ENCODE results near the gene EEPD1. TPM values are rescaled to one million over a fixed set of nuclear protein-coding genes. Genes with fewer than 3 reads are reported as not detected.

Gene EEPD1
- total and polyA plus RNA-seq, 4 donors = 2.3 to 12.3 (median 7.1) TPM

DNA sequence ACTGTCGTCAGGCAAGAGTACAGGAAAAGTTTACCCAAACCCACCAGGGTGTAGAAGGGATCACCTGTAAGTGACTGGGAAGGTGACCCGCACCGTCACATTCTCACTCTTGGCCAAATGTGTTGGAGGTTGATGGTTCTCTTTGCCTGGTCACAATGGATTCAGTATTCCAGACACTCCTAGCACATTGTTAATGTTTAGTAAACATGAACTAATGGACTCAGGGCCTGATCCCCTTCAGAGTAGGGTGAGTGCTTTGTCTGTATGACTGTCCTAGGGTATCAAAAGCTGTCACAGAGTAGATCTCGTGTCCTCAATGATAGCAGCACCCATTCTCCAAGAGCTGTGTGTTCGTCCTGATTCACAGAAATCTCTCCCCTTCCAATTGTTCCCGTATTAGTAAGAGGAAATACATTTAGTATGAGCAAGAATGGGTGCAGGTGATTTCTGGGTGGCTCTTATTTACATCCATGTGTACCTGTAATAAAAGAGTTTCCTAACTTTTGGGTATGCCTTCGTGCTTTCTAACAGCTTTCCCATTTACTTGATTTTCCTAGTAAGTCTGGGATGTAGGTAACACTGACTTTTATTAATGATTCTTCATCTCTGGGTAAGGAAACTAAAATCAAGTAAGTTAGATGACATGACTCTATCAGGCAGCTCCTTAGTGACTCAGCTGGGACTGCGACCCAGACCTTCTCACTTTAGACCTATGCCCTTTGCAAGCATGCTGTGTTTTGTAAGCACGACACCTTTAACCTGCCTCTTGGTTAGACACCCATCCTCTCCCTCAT lies 4.7 kb downstream of the EEPD1 start:
- 62% methylated on average over 9 of the region's 9 CpGs for WGBS
- Histone ChIP-seq H3K27ac (ENCODE audit: low read depth in 1 of 2, low read length in 2 of 2) (peak overlapping the region; percentile 52), H3K9ac (ENCODE audit: low read depth in 1 of 2, low read length in 2 of 2) (no peak overlapping the region), H3K27me3 (ENCODE audit: control insufficient read depth in 4 of 4, insufficient read depth in 4 of 4, low read length in 3 of 4) (no peaks in the 10 kb centered on the region), H3K36me3 (ENCODE audit: control insufficient read depth in 4 of 4, insufficient read depth in 3 of 4, low read depth in 1 of 4, low read length in 3 of 4) (no peaks in the 10 kb centered on the region), H3K4me1 (ENCODE audit: control insufficient read depth in 4 of 4, insufficient read depth in 4 of 4, low read length in 3 of 4) (peaks cover 14 to 67% (median 43%) of the 10 kb centered on the region in 4 donors), H3K4me3 (ENCODE audit: low read depth in 1 of 3, low read length in 3 of 3) (peak overlapping the region in 1 of 3 donors; percentile 16), H3K9me3 (ENCODE audit: control insufficient read depth in 4 of 4, low read length in 3 of 4) (no peaks in the 10 kb centered on the region)
- no peak for DNase-seq (ENCODE audit: low spot score)
- TF ChIP-seq JUND (IDR thresholded peaks at IDR 0.05) (peak; percentile 27 to 81), NR2F2 (IDR thresholded peaks at IDR 0.05) (peak; percentile 67), YY1 (IDR thresholded peaks at IDR 0.05) (peak; percentile 40), RXRA (IDR thresholded peaks at IDR 0.05) (peak; percentile 66 to 92), FOXA2 (IDR thresholded peaks at IDR 0.05) (no peak), HNF4G (IDR thresholded peaks at IDR 0.05) (peak; percentile 77), RAD21 (IDR thresholded peaks at IDR 0.05) (no peak), SP1 (IDR thresholded peaks at IDR 0.05) (peak; percentile 3), HNF4A (conservative IDR thresholded peaks at IDR 0.05) (peak; percentile 92 to 98), GABPA (IDR thresholded peaks at IDR 0.05 in 1 of 2, conservative IDR thresholded peaks at IDR 0.05 in 1 of 2) (no peak), EGR1 (IDR thresholded peaks at IDR 0.05; ENCODE audit: low read depth in 2 of 2) (no peak), TAF1 (conservative IDR thresholded peaks at IDR 0.05) (no peak), FOXA1 (IDR thresholded peaks at IDR 0.05) (no peak)
- TF ChIP-seq, protein P1, sequence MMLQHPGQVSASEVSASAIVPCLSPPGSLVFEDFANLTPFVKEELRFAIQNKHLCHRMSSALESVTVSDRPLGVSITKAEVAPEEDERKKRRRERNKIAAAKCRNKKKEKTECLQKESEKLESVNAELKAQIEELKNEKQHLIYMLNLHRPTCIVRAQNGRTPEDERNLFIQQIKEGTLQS (IDR thresholded peaks at IDR 0.05) = peak; percentile 40
- TF ChIP-seq, protein P2, sequence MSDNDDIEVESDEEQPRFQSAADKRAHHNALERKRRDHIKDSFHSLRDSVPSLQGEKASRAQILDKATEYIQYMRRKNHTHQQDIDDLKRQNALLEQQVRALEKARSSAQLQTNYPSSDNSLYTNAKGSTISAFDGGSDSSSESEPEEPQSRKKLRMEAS (IDR thresholded peaks at IDR 0.05) = peak; percentile 73
- TF ChIP-seq, protein P3, sequence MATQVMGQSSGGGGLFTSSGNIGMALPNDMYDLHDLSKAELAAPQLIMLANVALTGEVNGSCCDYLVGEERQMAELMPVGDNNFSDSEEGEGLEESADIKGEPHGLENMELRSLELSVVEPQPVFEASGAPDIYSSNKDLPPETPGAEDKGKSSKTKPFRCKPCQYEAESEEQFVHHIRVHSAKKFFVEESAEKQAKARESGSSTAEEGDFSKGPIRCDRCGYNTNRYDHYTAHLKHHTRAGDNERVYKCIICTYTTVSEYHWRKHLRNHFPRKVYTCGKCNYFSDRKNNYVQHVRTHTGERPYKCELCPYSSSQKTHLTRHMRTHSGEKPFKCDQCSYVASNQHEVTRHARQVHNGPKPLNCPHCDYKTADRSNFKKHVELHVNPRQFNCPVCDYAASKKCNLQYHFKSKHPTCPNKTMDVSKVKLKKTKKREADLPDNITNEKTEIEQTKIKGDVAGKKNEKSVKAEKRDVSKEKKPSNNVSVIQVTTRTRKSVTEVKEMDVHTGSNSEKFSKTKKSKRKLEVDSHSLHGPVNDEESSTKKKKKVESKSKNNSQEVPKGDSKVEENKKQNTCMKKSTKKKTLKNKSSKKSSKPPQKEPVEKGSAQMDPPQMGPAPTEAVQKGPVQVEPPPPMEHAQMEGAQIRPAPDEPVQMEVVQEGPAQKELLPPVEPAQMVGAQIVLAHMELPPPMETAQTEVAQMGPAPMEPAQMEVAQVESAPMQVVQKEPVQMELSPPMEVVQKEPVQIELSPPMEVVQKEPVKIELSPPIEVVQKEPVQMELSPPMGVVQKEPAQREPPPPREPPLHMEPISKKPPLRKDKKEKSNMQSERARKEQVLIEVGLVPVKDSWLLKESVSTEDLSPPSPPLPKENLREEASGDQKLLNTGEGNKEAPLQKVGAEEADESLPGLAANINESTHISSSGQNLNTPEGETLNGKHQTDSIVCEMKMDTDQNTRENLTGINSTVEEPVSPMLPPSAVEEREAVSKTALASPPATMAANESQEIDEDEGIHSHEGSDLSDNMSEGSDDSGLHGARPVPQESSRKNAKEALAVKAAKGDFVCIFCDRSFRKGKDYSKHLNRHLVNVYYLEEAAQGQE (IDR thresholded peaks at IDR 0.05) = peak; percentile 22
- TF ChIP-seq, protein P4, sequence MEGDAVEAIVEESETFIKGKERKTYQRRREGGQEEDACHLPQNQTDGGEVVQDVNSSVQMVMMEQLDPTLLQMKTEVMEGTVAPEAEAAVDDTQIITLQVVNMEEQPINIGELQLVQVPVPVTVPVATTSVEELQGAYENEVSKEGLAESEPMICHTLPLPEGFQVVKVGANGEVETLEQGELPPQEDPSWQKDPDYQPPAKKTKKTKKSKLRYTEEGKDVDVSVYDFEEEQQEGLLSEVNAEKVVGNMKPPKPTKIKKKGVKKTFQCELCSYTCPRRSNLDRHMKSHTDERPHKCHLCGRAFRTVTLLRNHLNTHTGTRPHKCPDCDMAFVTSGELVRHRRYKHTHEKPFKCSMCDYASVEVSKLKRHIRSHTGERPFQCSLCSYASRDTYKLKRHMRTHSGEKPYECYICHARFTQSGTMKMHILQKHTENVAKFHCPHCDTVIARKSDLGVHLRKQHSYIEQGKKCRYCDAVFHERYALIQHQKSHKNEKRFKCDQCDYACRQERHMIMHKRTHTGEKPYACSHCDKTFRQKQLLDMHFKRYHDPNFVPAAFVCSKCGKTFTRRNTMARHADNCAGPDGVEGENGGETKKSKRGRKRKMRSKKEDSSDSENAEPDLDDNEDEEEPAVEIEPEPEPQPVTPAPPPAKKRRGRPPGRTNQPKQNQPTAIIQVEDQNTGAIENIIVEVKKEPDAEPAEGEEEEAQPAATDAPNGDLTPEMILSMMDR (IDR thresholded peaks at IDR 0.05; ENCODE audit: low read depth, low read length, missing input control) = no peak
- TF ChIP-seq, protein P5, sequence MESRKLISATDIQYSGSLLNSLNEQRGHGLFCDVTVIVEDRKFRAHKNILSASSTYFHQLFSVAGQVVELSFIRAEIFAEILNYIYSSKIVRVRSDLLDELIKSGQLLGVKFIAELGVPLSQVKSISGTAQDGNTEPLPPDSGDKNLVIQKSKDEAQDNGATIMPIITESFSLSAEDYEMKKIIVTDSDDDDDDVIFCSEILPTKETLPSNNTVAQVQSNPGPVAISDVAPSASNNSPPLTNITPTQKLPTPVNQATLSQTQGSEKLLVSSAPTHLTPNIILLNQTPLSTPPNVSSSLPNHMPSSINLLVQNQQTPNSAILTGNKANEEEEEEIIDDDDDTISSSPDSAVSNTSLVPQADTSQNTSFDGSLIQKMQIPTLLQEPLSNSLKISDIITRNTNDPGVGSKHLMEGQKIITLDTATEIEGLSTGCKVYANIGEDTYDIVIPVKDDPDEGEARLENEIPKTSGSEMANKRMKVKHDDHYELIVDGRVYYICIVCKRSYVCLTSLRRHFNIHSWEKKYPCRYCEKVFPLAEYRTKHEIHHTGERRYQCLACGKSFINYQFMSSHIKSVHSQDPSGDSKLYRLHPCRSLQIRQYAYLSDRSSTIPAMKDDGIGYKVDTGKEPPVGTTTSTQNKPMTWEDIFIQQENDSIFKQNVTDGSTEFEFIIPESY (IDR thresholded peaks at IDR 0.05) = peak; percentile 67

Measured in liver (tissue), 9 donors.